HepG2 (cell line): ENCODE data around the gene ZNF786. TPM values are rescaled to one million over a fixed set of nuclear protein-coding genes. Genes with fewer than 3 reads are reported as not detected.

Experiments
- ATAC-seq: fragments of 200-7000 bp; cut with Tn5 transposase; 3 replicates; pipeline ENCODE4 v1.9.1; 2020; ENCODE audit warnings: mild to moderate bottlenecking, moderate library complexity
- BruUV-seq: library from RNA; stranded (reverse); fragments of 400-500 nt; replicated peaks from 2 replicates; lab custom pipeline; 2021; lab: Mats Ljungman, UMichigan
- CTCF ChIA-PET: fragments of 300-600 bp; formaldehyde crosslinking; extraction: SDS; loops from one replicate; lab custom pipeline; 2021; ENCODE audit warnings: low total read pairs, inconsistent platforms, low intra/inter-chr PET ratio; lab: Yijun Ruan, JAX
- POLR2A ChIA-PET: fragments of 350-600 bp; sonication (Branson Sonifier 250); formaldehyde crosslinking; loops from one replicate; lab custom pipeline; 2020; ENCODE audit warnings: antibody characterized with exemption, inconsistent platforms; lab: Yijun Ruan, JAX
- DNase-seq: peaks from one replicate; pipeline ENCODE4 v3.0.0-alpha.2; 2015; ENCODE audit warnings: low spot score
- FAIRE-seq: peaks from 3 replicates; lab custom pipeline; 2011; peaks lifted over from hg19 to GRCh38; lab: Jason Lieb, UNC
- H2AFZ ChIP-seq: one replicate; pipeline ENCODE4 v1.6.1; 2011; ENCODE audit warnings: low read length, inconsistent platforms
- H3K27ac ChIP-seq: fragments of 300-600 bp; 3 replicates; pipeline ENCODE4 v1.8.0; 2011; ENCODE audit warnings: mixed run types, mild to moderate bottlenecking, mixed read lengths, low read length, inconsistent platforms; ENCODE audit not compliant: insufficient read depth; ENCODE audit errors: extremely low read length
- H3K27me3 ChIP-seq, 2 experiments: fragments of 200-600 bp in 1 of 2; 2 replicates in 1 of 2; 3 replicates in 1 of 2; pipeline versions ENCODE4 v1.6.0 to v1.8.0; 2011; ENCODE audit warnings: low read length in 2 of 2, mild to moderate bottlenecking in 2 of 2, moderate library complexity in 2 of 2, inconsistent platforms in 1 of 2; ENCODE audit not compliant: insufficient read depth in 2 of 2, control insufficient read depth in 1 of 2
- H3K36me3 ChIP-seq, 2 experiments: fragments of 200-600 bp in 1 of 2; replicated peaks in 1 of 2; 2 replicates in 1 of 2; 3 replicates in 1 of 2; pipeline versions ENCODE4 v1.5.1 to v1.8.0; 2011; ENCODE audit warnings: low read length in 2 of 2, inconsistent platforms in 1 of 2; ENCODE audit not compliant: insufficient read depth in 2 of 2, control insufficient read depth in 1 of 2
- H3K4me1 ChIP-seq: 2 replicates; pipeline ENCODE4 v1.5.1; 2012; ENCODE audit warnings: low read length, inconsistent platforms; ENCODE audit not compliant: insufficient read depth
- H3K4me2 ChIP-seq: 2 replicates; pipeline ENCODE4 v1.6.0; 2011; ENCODE audit warnings: low read depth, low read length, inconsistent platforms
- H3K4me3 ChIP-seq, 3 experiments: fragments of 200-600 bp in 1 of 3; sonication (generic), shearing (Covaris generic) in 1 of 3; replicated peaks in 1 of 3; 2 replicates each; pipeline ENCODE4 v1.5.1; 2011 to 2016; ENCODE audit warnings: low read length in 3 of 3, inconsistent platforms in 2 of 3, low read depth in 2 of 3, mild to moderate bottlenecking in 2 of 3, control low read depth in 1 of 3, mixed read lengths in 1 of 3; ENCODE audit not compliant: insufficient read depth in 1 of 3
- H3K79me2 ChIP-seq: one replicate; pipeline ENCODE4 v1.6.1; 2011; ENCODE audit warnings: low read length, inconsistent platforms; ENCODE audit not compliant: insufficient read depth
- H3K9ac ChIP-seq: 2 replicates; pipeline ENCODE4 v1.6.0; 2011; ENCODE audit warnings: mild to moderate bottlenecking, low read depth, low read length, inconsistent platforms; ENCODE audit not compliant: insufficient read depth
- H3K9me3 ChIP-seq: 2 replicates; pipeline ENCODE4 v1.5.1; 2012; ENCODE audit warnings: mild to moderate bottlenecking, low read length
- H4K20me1 ChIP-seq: 2 replicates; pipeline ENCODE4 v1.6.0; 2011; ENCODE audit warnings: inconsistent platforms, mild to moderate bottlenecking, low read length, moderate library complexity; ENCODE audit not compliant: insufficient read depth
- BCL3 ChIP-seq: sonication (generic); formaldehyde crosslinking; IDR thresholded peaks from 2 replicates; pipeline ENCODE4 v1.5.1; 2020; ENCODE audit warnings: mild to moderate bottlenecking, missing genetic modification reagents, moderate library complexity
- EEA1 ChIP-seq: sonication (generic); formaldehyde crosslinking; IDR thresholded peaks from 2 replicates; pipeline ENCODE4 v1.5.1; 2020; ENCODE audit warnings: mild to moderate bottlenecking, missing genetic modification reagents, borderline replicate concordance
- FOXA3 ChIP-seq: IDR thresholded peaks from 2 replicates; pipeline ENCODE4 v1.6.1; 2016; ENCODE audit warnings: missing genetic modification reagents, missing compliant biosample characterization
- MEIS1 ChIP-seq: sonication (generic); formaldehyde crosslinking; IDR thresholded peaks from 2 replicates; pipeline ENCODE4 v1.9.0; 2021; ENCODE audit warnings: mild to moderate bottlenecking, missing genetic modification reagents, moderate library complexity, borderline replicate concordance
- ZC3H4 ChIP-seq: sonication (generic); formaldehyde crosslinking; IDR thresholded peaks from 2 replicates; pipeline ENCODE4 v1.4.0; 2020; ENCODE audit warnings: missing genetic modification reagents, borderline replicate concordance
- ZMYM4 ChIP-seq: sonication (generic); formaldehyde crosslinking; IDR thresholded peaks from 2 replicates; pipeline ENCODE4 v1.8.1; 2023; ENCODE audit warnings: mild to moderate bottlenecking, missing genetic modification reagents
- ZNF407 ChIP-seq: sonication (generic); formaldehyde crosslinking; IDR thresholded peaks from one replicate; pipeline ENCODE4 v1.5.1; 2020; ENCODE audit warnings: mild to moderate bottlenecking, missing genetic modification reagents; ENCODE audit errors: not compliant biosample characterization
- in situ Hi-C: cut with HindIII; loops from 2 replicates; pipeline ENCODE4 v1.10.0; 2017; ENCODE audit warnings: low pct_unique_long_range_greater_than_20kb; ENCODE audit not compliant: extremely low pct_ligation_motif_present
- intact Hi-C: fragments of 100-400 bp; cut with micrococcal nuclease; formaldehyde crosslinking; loops from one replicate; pipeline ENCODE4 v1.10.0; 2022; ENCODE audit not compliant: unreplicated experiment
- polyA plus RNA-seq, 8 experiments: library from polyadenylated mRNA; depleted of rRNA in 3 of 8; stranded (reverse) in 7 of 8; unstranded in 1 of 8; fragments of >200 nt; fragmentation: Illumina TruSeq in 4 of 8; extraction: Trizol in 4 of 8; gene quantifications; 2 replicates each; pipeline versions ENCODE4 v1.2.1 to v1.2.3, GENCODE V29; 2011 to 2016; ENCODE audit warnings: low read depth in 4 of 8, missing spikeins in 1 of 8, mixed read lengths in 1 of 8; ENCODE audit not compliant: insufficient read depth in 1 of 8
- total RNA-seq, 5 experiments: library from RNA; depleted of rRNA; stranded (reverse); fragments of >200 nt; fragmentation: Illumina TruSeq; extraction: Trizol; gene quantifications; 2 replicates each; pipeline ENCODE4 v1.2.3, GENCODE V29; 2016; ENCODE audit warnings: low read depth in 1 of 5
- TF ChIP-seq, protein P1 (sequence below): sonication (generic); formaldehyde crosslinking; IDR thresholded peaks from 2 replicates; pipeline ENCODE4 v1.4.0; 2020; ENCODE audit warnings: mild to moderate bottlenecking, missing genetic modification reagents
- TF ChIP-seq, protein P2 (sequence below): sonication (generic); formaldehyde crosslinking; IDR thresholded peaks from 2 replicates; pipeline ENCODE4 v1.4.0; 2020; ENCODE audit warnings: missing genetic modification reagents; ENCODE audit errors: not compliant biosample characterization

The ZNF786 gene
- total and polyA plus RNA-seq, 2 of the 13 experiments (the other 11 are each of a cell fraction or from before 2014, with no cell fraction given), result 2.0 to 4.0 TPM

GRCh38 chr7:149067869-149068268 is 22.6 kb downstream of the ZNF786 start (continued):
- TF ChIP-seq ZNF407, result no peak
- no peak for TF ChIP-seq ZC3H4 (CRISPR knock-in tag)
- TF ChIP-seq FOXA3 (CRISPR knock-in tag), result no peak

DNA sequence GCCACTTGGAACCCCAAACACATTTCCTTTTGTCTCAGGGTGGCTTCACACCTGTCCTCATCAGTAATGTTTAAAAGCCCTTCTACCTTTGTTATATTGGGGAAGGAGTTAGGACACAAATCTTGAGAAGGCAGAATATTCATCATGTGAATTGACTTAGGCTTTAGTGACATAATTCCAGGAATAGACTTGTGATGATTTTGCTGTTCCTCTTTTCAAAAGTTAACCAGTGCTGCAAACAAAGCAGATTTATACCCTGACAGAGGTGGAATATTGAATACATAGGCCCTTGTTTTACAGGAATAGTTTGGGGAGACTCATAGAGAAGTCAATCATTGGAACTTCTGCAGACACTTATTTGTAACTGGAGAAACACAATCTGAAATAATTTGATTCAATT is 27.0 kb downstream of the ZNF786 start:
- TF ChIP-seq EEA1 (CRISPR knock-in tag) (no peak), MEIS1 (no peak), BCL3 (CRISPR knock-in tag) (no peak), ZMYM4 (CRISPR knock-in tag) (no peak)
- TF ChIP-seq, protein P1, sequence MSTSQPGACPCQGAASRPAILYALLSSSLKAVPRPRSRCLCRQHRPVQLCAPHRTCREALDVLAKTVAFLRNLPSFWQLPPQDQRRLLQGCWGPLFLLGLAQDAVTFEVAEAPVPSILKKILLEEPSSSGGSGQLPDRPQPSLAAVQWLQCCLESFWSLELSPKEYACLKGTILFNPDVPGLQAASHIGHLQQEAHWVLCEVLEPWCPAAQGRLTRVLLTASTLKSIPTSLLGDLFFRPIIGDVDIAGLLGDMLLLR (CRISPR knock-in tag), result no peak
- TF ChIP-seq, protein P2, sequence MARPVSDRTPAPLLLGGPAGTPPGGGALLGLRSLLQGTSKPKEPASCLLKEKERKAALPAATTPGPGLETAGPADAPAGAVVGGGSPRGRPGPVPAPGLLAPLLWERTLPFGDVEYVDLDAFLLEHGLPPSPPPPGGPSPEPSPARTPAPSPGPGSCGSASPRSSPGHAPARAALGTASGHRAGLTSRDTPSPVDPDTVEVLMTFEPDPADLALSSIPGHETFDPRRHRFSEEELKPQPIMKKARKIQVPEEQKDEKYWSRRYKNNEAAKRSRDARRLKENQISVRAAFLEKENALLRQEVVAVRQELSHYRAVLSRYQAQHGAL (CRISPR knock-in tag), result no peak
- Histone ChIP-seq H3K4me3 (no peak overlapping the region), H3K4me1 (peaks cover 7% of the 10 kb centered on the region; the same call in 1 of the 2 replicates), H4K20me1 (no peaks in the 10 kb centered on the region), H3K27me3 (no peaks in the 10 kb centered on the region), H3K4me2 (no peak overlapping the region), H2AFZ (peak overlapping the region; percentile 25), H3K9ac (no peak overlapping the region), H3K9me3 (no peaks in the 10 kb centered on the region), H3K27ac (no peak overlapping the region), H3K36me3 (no peaks in the 10 kb centered on the region), H3K79me2 (no peaks in the 10 kb centered on the region)
- BruUV-seq, result no TSS peak
- FAIRE-seq (no peak), DNase-seq (no peak), ATAC-seq (no peak)
- intact Hi-C loops, result no loop called here
- in situ Hi-C loops, result loop anchor here (5.0 kb wide), 1 partner anchor 61 kb away; no protein-coding TSS in a partner anchor
- ChIA-PET POLR2A (no interaction called here), CTCF (no interaction called here)
